ENCODE data around the gene BBS1.

Gene BBS1

DNA sequence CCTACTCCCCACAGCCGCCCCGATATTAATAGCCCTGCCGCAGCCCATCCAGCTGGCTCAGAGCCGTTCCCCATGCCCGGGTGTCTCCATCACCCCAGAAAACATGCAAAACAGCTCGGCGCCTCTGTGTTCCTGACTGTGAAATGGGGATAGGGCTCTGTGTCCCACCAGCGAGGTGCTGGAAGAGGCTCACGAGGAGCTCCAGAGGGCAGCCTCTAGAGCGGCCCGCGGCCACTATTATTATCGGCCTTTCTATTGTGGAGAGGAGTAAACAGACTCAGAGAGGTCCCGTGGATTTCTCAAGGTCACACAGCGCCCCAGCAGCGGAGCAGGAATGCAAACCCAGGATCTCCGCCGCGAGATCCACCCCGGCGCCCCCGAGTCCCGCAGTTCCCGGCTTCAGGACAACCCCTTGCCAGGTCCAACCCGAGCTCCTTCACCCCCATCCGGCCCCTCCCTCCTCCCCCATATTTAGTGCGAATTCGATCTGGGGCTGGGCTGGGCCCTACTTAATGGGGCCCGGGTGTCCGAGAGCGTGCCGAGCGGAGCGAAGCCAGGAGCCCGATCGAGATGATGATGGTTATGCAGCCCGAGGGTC, 36.0 kb downstream of the BBS1 start, which contains the start of gene ACTN3:
TSS of gene ACTN3 (plus strand) at position 536 of the 598 bp plus-strand sequence. CDS start at position 571, 35 bp downstream.
- no peaks in the 10 kb centered on the region for H3K9me3 ChIP-seq (ENCODE audit: insufficient read depth, low read depth, low read length)
- no peaks in the 10 kb centered on the region for H3K36me3 ChIP-seq (ENCODE audit: insufficient read depth, low read depth, low read length)
- peak within 1 kb of the TSS; percentile 77; the same call in 1 of the 2 replicates for H3K9ac ChIP-seq (ENCODE audit: low read depth, low read length)
- H3K27me3 ChIP-seq (ENCODE audit: insufficient read depth, low read length) = no peaks in the 10 kb centered on the region
- peak within 1 kb of the TSS; percentile 77 for H3K4me3 ChIP-seq (ENCODE audit: low read length)
- peaks cover 12% of the 10 kb centered on the region for H3K4me1 ChIP-seq (ENCODE audit: insufficient read depth, low read length)
- peak within 1 kb of the TSS; percentile 26 for H3K27ac ChIP-seq (ENCODE audit: low read length)

GRCh38 chr11:66546966-66547661, 36.7 kb downstream of the BBS1 start:
- Histone ChIP-seq H3K4me3 (ENCODE audit: low read length) (peak overlapping the region; percentile 77), H3K4me1 (ENCODE audit: insufficient read depth, low read length) (peaks cover 12% of the 10 kb centered on the region), H3K27ac (ENCODE audit: low read length) (no peak overlapping the region), H3K27me3 (ENCODE audit: insufficient read depth, low read length) (no peaks in the 10 kb centered on the region), H3K36me3 (ENCODE audit: insufficient read depth, low read depth, low read length) (no peaks in the 10 kb centered on the region), H3K9me3 (ENCODE audit: insufficient read depth, low read depth, low read length) (no peaks in the 10 kb centered on the region), H3K9ac (ENCODE audit: low read depth, low read length) (peak overlapping the region; percentile 53; the same call in 1 of the 2 replicates)

GRCh38 chr11:66547662-66548009, 37.2 kb downstream of the BBS1 start:
- H3K27ac ChIP-seq (ENCODE audit: low read length) = no peak overlapping the region
- H3K9ac ChIP-seq (ENCODE audit: low read depth, low read length) = peak overlapping the region; percentile 53; the same call in 1 of the 2 replicates
- H3K4me1 ChIP-seq (ENCODE audit: insufficient read depth, low read length) = peaks cover 12% of the 10 kb centered on the region
- no peaks in the 10 kb centered on the region for H3K36me3 ChIP-seq (ENCODE audit: insufficient read depth, low read depth, low read length)
- H3K27me3 ChIP-seq (ENCODE audit: insufficient read depth, low read length) = no peaks in the 10 kb centered on the region
- no peaks in the 10 kb centered on the region for H3K9me3 ChIP-seq (ENCODE audit: insufficient read depth, low read depth, low read length)
- peak overlapping the region; percentile 77 for H3K4me3 ChIP-seq (ENCODE audit: low read length)

- Histone ChIP-seq H3K4me1 (ENCODE audit: insufficient read depth, low read length) (peaks cover 12% of the 10 kb centered on the region), H3K27ac (ENCODE audit: low read length) (no peak overlapping the region), H3K36me3 (ENCODE audit: insufficient read depth, low read depth, low read length) (no peaks in the 10 kb centered on the region), H3K9me3 (ENCODE audit: insufficient read depth, low read depth, low read length) (no peaks in the 10 kb centered on the region), H3K4me3 (ENCODE audit: low read length) (peak overlapping the region; percentile 77), H3K9ac (ENCODE audit: low read depth, low read length) (peak overlapping the region; percentile 53; the same call in 1 of the 2 replicates), H3K27me3 (ENCODE audit: insufficient read depth, low read length) (no peaks in the 10 kb centered on the region)
Measured at GRCh38 chr11:66548041-66548440, 37.6 kb downstream of the BBS1 start.

DNA sequence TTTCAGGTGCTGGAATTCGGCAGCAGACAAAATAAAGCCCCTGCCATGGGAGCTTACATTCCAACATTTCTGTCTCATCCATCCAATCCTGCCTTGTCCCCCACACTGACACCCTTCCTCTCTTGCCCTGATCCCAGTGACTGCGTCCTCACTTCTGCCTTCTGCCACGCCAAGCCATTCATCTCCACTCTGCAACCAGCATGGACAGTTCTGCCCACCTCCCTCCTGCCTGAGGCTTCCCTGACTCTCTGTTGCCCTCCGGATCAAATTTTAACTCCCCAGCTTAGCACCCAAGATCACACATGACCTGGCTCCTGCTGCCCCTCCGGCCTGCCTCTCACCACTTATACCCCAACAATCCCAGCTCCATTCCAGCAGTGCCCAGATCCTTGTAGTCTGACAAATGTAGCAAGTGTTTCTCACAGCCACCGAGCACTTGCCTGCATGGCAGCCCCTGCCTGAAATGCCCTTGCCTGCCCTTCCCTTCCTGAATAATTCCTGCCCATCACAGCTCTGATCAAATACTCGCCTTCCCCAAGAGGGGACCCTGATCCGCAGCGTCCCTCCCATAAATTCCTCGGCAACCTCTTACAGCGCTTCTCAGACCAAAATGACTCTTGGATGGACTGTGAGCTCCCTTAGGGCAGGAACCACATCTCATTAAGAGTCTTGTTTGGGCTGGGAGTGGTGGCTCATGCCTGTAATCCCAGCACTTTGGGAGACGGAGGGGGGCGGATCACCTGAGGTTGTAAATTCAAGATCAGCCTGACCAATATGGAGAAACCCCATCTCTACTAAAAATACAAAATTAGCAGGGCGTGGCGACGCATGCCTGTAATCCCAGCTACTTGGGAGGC, 38.6 kb downstream of the BBS1 start:
- Histone ChIP-seq H3K27me3 (ENCODE audit: insufficient read depth, low read length) (no peaks in the 10 kb centered on the region), H3K36me3 (ENCODE audit: insufficient read depth, low read depth, low read length) (no peaks in the 10 kb centered on the region), H3K4me1 (ENCODE audit: insufficient read depth, low read length) (peaks cover 8% of the 10 kb centered on the region), H3K4me3 (ENCODE audit: low read length) (peak overlapping the region; percentile 2; the same call in 1 of the 2 replicates), H3K9ac (ENCODE audit: low read depth, low read length) (no peak overlapping the region), H3K27ac (ENCODE audit: low read length) (no peak overlapping the region), H3K9me3 (ENCODE audit: insufficient read depth, low read depth, low read length) (no peaks in the 10 kb centered on the region)

DNA sequence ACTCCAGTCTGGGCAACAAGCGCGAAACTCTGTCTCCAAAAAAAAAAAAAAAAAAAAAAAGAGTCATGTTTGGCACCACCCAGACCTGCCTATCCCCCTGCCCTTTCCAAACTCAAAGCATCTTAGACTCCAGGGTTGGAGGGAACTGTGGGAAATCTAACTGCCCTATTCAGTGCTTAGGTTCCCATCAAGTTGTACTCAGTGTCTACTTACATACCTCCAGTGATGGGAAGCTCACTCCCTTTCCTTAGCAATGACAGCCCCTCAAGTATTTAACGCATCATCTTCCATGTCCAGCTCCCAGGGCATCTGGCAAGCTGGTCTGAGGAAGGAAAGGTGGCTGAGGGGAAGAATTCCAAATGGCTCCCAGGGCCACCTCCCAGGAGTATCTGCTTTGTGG, 39.3 kb downstream of the BBS1 start:
- Histone ChIP-seq H3K9ac (ENCODE audit: low read depth, low read length) (no peak overlapping the region), H3K4me1 (ENCODE audit: insufficient read depth, low read length) (peaks cover 6% of the 10 kb centered on the region; the same call in 1 of the 2 replicates), H3K27me3 (ENCODE audit: insufficient read depth, low read length) (no peaks in the 10 kb centered on the region), H3K4me3 (ENCODE audit: low read length) (no peak overlapping the region), H3K27ac (ENCODE audit: low read length) (no peak overlapping the region), H3K9me3 (ENCODE audit: insufficient read depth, low read depth, low read length) (no peaks in the 10 kb centered on the region), H3K36me3 (ENCODE audit: insufficient read depth, low read depth, low read length) (no peaks in the 10 kb centered on the region)

GRCh38 chr11:66550887-66551286, 40.5 kb downstream of the BBS1 start:
- Histone ChIP-seq H3K9me3 (ENCODE audit: insufficient read depth, low read depth, low read length) (no peaks in the 10 kb centered on the region), H3K4me1 (ENCODE audit: insufficient read depth, low read length) (peaks cover 6% of the 10 kb centered on the region; the same call in 1 of the 2 replicates), H3K27me3 (ENCODE audit: insufficient read depth, low read length) (no peaks in the 10 kb centered on the region), H3K9ac (ENCODE audit: low read depth, low read length) (no peak overlapping the region), H3K36me3 (ENCODE audit: insufficient read depth, low read depth, low read length) (peaks cover 8% of the 10 kb centered on the region; the same call in 1 of the 2 replicates), H3K4me3 (ENCODE audit: low read length) (no peak overlapping the region), H3K27ac (ENCODE audit: low read length) (no peak overlapping the region)

- Histone ChIP-seq H3K4me3 (ENCODE audit: low read length) (no peak overlapping the region), H3K4me1 (ENCODE audit: insufficient read depth, low read length) (no peaks in the 10 kb centered on the region), H3K9me3 (ENCODE audit: insufficient read depth, low read depth, low read length) (no peaks in the 10 kb centered on the region), H3K36me3 (ENCODE audit: insufficient read depth, low read depth, low read length) (peaks cover 33% of the 10 kb centered on the region), H3K27me3 (ENCODE audit: insufficient read depth, low read length) (no peaks in the 10 kb centered on the region), H3K9ac (ENCODE audit: low read depth, low read length) (no peak overlapping the region), H3K27ac (ENCODE audit: low read length) (no peak overlapping the region)
Measured at GRCh38 chr11:66554602-66555001, 44.2 kb downstream of the BBS1 start.

GRCh38 chr11:66555416-66555815, 45.0 kb downstream of the BBS1 start:
- Histone ChIP-seq H3K9ac (ENCODE audit: low read depth, low read length) (no peak overlapping the region), H3K27me3 (ENCODE audit: insufficient read depth, low read length) (no peaks in the 10 kb centered on the region), H3K9me3 (ENCODE audit: insufficient read depth, low read depth, low read length) (no peaks in the 10 kb centered on the region), H3K27ac (ENCODE audit: low read length) (no peak overlapping the region), H3K36me3 (ENCODE audit: insufficient read depth, low read depth, low read length) (peaks cover 37% of the 10 kb centered on the region), H3K4me3 (ENCODE audit: low read length) (no peak overlapping the region), H3K4me1 (ENCODE audit: insufficient read depth, low read length) (no peaks in the 10 kb centered on the region)

GRCh38 chr11:66556086-66556485, 45.7 kb downstream of the BBS1 start:
- H3K4me3 ChIP-seq (ENCODE audit: low read length) = no peak overlapping the region
- H3K9me3 ChIP-seq (ENCODE audit: insufficient read depth, low read depth, low read length) = no peaks in the 10 kb centered on the region
- H3K27me3 ChIP-seq (ENCODE audit: insufficient read depth, low read length) = no peaks in the 10 kb centered on the region
- H3K9ac ChIP-seq (ENCODE audit: low read depth, low read length) = no peak overlapping the region
- peaks cover 43% of the 10 kb centered on the region for H3K36me3 ChIP-seq (ENCODE audit: insufficient read depth, low read depth, low read length)
- no peak overlapping the region for H3K27ac ChIP-seq (ENCODE audit: low read length)
- no peaks in the 10 kb centered on the region for H3K4me1 ChIP-seq (ENCODE audit: insufficient read depth, low read length)

GRCh38 chr11:66557733-66558326, 47.4 kb downstream of the BBS1 start:
- no peaks in the 10 kb centered on the region for H3K9me3 ChIP-seq (ENCODE audit: insufficient read depth, low read depth, low read length)
- H3K27me3 ChIP-seq (ENCODE audit: insufficient read depth, low read length) = no peaks in the 10 kb centered on the region
- no peak overlapping the region for H3K9ac ChIP-seq (ENCODE audit: low read depth, low read length)
- peaks cover 61% of the 10 kb centered on the region for H3K36me3 ChIP-seq (ENCODE audit: insufficient read depth, low read depth, low read length)
- no peak overlapping the region for H3K4me3 ChIP-seq (ENCODE audit: low read length)
- H3K27ac ChIP-seq (ENCODE audit: low read length) = no peak overlapping the region
- H3K4me1 ChIP-seq (ENCODE audit: insufficient read depth, low read length) = no peaks in the 10 kb centered on the region
